HEK293T (cell line): ENCODE data around the gene KRTAP4-5.

Experiments
- ARNT ChIP-seq: fragments of 450-650 bp; IDR thresholded peaks from 2 replicates; pipeline ENCODE4 v1.6.1; 2017; ENCODE audit warnings: mild to moderate bottlenecking
- PKNOX1 ChIP-seq: fragments of 450-650 bp; IDR thresholded peaks from 2 replicates; pipeline ENCODE4 v1.6.1; 2016
- SUZ12 ChIP-seq: fragments of 450-650 bp; IDR thresholded peaks from 2 replicates; pipeline ENCODE4 v1.6.1; 2016; ENCODE audit warnings: mild to moderate bottlenecking

- TF ChIP-seq ARNT (no peak), PKNOX1 (no peak), SUZ12 (no peak)
Measured at GRCh38 chr17:41178843-41179616, 29.4 kb upstream of the KRTAP4-5 start.
